SU-DHL-6 (cell line): ENCODE measurements around the gene ANKRD55.

ENCODE experiments used
- H2AFZ ChIP-seq: fragments of 200-600 bp; sonication (generic); 2 replicates; pipeline ENCODE4 v1.6.1; 2014; ENCODE audit warnings: low read depth, mild to moderate bottlenecking, moderate library complexity, mixed read lengths, antibody characterized with exemption, low read length; ENCODE audit not compliant: severe bottlenecking
- H3F3A ChIP-seq: fragments of 200-600 bp; shearing (Covaris generic); 2 replicates; pipeline ENCODE4 v1.6.0; 2016; ENCODE audit warnings: antibody characterized with exemption, mild to moderate bottlenecking; ENCODE audit not compliant: insufficient read depth
- H3K27ac ChIP-seq: fragments of 200-600 bp; sonication (generic); 2 replicates; pipeline ENCODE4 v1.5.1; 2016; ENCODE audit warnings: low read depth, mild to moderate bottlenecking, low read length, moderate library complexity, mixed read lengths
- H3K27me3 ChIP-seq: fragments of 200-600 bp; sonication (generic), shearing (Covaris generic); 2 replicates; pipeline ENCODE4 v1.6.0; 2014; ENCODE audit warnings: mild to moderate bottlenecking, low read length
- H3K36me3 ChIP-seq: fragments of 200-600 bp; sonication (generic); 2 replicates; pipeline ENCODE4 v1.6.1; 2014; ENCODE audit warnings: mild to moderate bottlenecking, low read length, mixed read lengths
- H3K4me2 ChIP-seq: fragments of 300-600, 200-600 bp; shearing (Covaris generic), sonication (generic); 2 replicates; pipeline ENCODE4 v1.6.0; 2014; ENCODE audit warnings: low read length, low read depth, mild to moderate bottlenecking; ENCODE audit not compliant: poor library complexity, severe bottlenecking
- H3K4me3 ChIP-seq: fragments of 200-600 bp; sonication (generic); 2 replicates; pipeline ENCODE4 v1.5.1; 2014; ENCODE audit warnings: antibody characterized with exemption, low read length, mild to moderate bottlenecking, mixed read lengths; ENCODE audit not compliant: insufficient read depth, poor library complexity, severe bottlenecking
- H3K79me2 ChIP-seq: fragments of 200-600 bp; sonication (generic); 2 replicates; pipeline ENCODE4 v1.6.1; 2014; ENCODE audit warnings: mild to moderate bottlenecking, low read length, moderate library complexity; ENCODE audit not compliant: insufficient read depth
- H3K9ac ChIP-seq: fragments of 200-600 bp; sonication (generic); 2 replicates; pipeline ENCODE4 v1.7.0; 2014; ENCODE audit warnings: mild to moderate bottlenecking, low read length
- H3K9me2 ChIP-seq: fragments of 200-600 bp; sonication (generic); replicated peaks from 2 replicates; pipeline ENCODE4 v1.6.1; 2014; ENCODE audit warnings: low read length; ENCODE audit not compliant: insufficient read depth
- H3K9me3 ChIP-seq: fragments of 200-600 bp; sonication (generic); 2 replicates; pipeline ENCODE4 v1.6.1; 2014; ENCODE audit warnings: low read length, mixed read lengths; ENCODE audit not compliant: insufficient read depth
- H4K20me1 ChIP-seq: fragments of 200-600 bp; sonication (generic); 2 replicates; pipeline ENCODE4 v1.6.1; 2014; ENCODE audit warnings: low read depth, mild to moderate bottlenecking, antibody characterized with exemption, low read length, moderate library complexity, mixed read lengths
- EZH2phosphoT487 ChIP-seq: fragments of 200-600 bp; sonication (generic), shearing (Covaris generic); conservative IDR thresholded peaks from 2 replicates; pipeline ENCODE4 v1.6.1; 2018; ENCODE audit warnings: mild to moderate bottlenecking, antibody characterized with exemption, low read length, moderate library complexity, mixed read lengths
- TF ChIP-seq, protein P1 (sequence below): fragments of 200-600 bp; sonication (generic); IDR thresholded peaks from one replicate; pipeline ENCODE4 v1.5.1; 2017; ENCODE audit warnings: antibody characterized with exemption, mild to moderate bottlenecking, low read length, moderate library complexity; ENCODE audit not compliant: insufficient read depth, poor library complexity, severe bottlenecking

The ANKRD55 gene

GRCh38 chr5:56172241-56172640 is 60.9 kb downstream of the ANKRD55 start:
- TF ChIP-seq EZH2phosphoT487, result no peak
- TF ChIP-seq, protein P1, sequence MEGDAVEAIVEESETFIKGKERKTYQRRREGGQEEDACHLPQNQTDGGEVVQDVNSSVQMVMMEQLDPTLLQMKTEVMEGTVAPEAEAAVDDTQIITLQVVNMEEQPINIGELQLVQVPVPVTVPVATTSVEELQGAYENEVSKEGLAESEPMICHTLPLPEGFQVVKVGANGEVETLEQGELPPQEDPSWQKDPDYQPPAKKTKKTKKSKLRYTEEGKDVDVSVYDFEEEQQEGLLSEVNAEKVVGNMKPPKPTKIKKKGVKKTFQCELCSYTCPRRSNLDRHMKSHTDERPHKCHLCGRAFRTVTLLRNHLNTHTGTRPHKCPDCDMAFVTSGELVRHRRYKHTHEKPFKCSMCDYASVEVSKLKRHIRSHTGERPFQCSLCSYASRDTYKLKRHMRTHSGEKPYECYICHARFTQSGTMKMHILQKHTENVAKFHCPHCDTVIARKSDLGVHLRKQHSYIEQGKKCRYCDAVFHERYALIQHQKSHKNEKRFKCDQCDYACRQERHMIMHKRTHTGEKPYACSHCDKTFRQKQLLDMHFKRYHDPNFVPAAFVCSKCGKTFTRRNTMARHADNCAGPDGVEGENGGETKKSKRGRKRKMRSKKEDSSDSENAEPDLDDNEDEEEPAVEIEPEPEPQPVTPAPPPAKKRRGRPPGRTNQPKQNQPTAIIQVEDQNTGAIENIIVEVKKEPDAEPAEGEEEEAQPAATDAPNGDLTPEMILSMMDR, result no peak
- Histone ChIP-seq H3K27ac (no peak overlapping the region), H3K9me2 (no peaks in the 10 kb centered on the region), H3K79me2 (no peaks in the 10 kb centered on the region), H3K9ac (no peak overlapping the region), H2AFZ (no peak overlapping the region), H3K4me3 (no peak overlapping the region), H3F3A (no peaks in the 10 kb centered on the region), H3K27me3 (no peaks in the 10 kb centered on the region), H3K36me3 (no peaks in the 10 kb centered on the region), H3K4me2 (no peak overlapping the region), H4K20me1 (no peaks in the 10 kb centered on the region), H3K9me3 (no peaks in the 10 kb centered on the region)

GRCh38 chr5:56170557-56170956 is 62.6 kb downstream of the ANKRD55 start:
- Histone ChIP-seq H3K27ac (no peak overlapping the region), H3K9me3 (no peaks in the 10 kb centered on the region), H2AFZ (no peak overlapping the region), H4K20me1 (no peaks in the 10 kb centered on the region), H3K36me3 (no peaks in the 10 kb centered on the region), H3K9me2 (no peaks in the 10 kb centered on the region), H3K79me2 (no peaks in the 10 kb centered on the region), H3K27me3 (no peaks in the 10 kb centered on the region), H3F3A (no peaks in the 10 kb centered on the region), H3K9ac (no peak overlapping the region), H3K4me3 (no peak overlapping the region), H3K4me2 (no peak overlapping the region)
- TF ChIP-seq, protein P1, result no peak
- TF ChIP-seq EZH2phosphoT487, result no peak

GRCh38 chr5:56169949-56170348 is 63.2 kb downstream of the ANKRD55 start:
- Histone ChIP-seq H3K9me2 (no peaks in the 10 kb centered on the region), H3K9ac (no peak overlapping the region), H2AFZ (no peak overlapping the region), H3K27me3 (no peaks in the 10 kb centered on the region), H3K4me3 (no peak overlapping the region), H3K4me2 (no peak overlapping the region), H3K27ac (no peak overlapping the region), H4K20me1 (no peaks in the 10 kb centered on the region), H3K36me3 (no peaks in the 10 kb centered on the region), H3K9me3 (no peaks in the 10 kb centered on the region), H3F3A (no peaks in the 10 kb centered on the region), H3K79me2 (no peaks in the 10 kb centered on the region)
- TF ChIP-seq EZH2phosphoT487, result no peak
- TF ChIP-seq, protein P1, result no peak
